ENCODE results near the gene CADPS2. TPM values are rescaled to one million over a fixed set of nuclear protein-coding genes. Genes with fewer than 3 reads are reported as not detected.

Gene CADPS2
- total RNA-seq, 1 experiment from 2014 or later = 12.2 TPM

DNA sequence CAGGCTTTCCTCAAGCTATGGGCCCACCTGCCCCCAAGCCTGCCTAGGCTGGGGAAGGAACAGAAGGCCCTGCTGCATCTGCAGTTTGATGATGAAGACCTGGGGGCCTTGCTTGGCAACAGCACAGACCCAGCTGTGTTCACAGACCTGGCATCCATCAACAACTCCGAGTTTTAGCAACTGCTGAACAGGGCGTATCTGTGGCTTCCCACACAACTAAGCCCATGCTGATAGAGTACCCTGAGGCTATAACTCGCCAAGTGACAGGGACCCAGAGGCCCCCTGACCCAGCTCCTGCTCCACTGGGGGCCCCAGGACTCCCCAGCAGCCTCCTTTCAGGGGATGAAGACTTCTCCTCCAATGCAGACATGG is 36.3 kb downstream of the CADPS2 start:
- ATAC-seq (no peak), DNase-seq (ENCODE audit: low spot score) (no peak)
- CTCF ChIA-PET = no interaction called here
- Mint-ChIP-seq H3K4me1 (peaks cover 25% of the 10 kb centered on the region), H3K27me3 (ENCODE audit: low read depth) (no peaks in the 10 kb centered on the region), H3K36me3 (peaks cover 5% of the 10 kb centered on the region), H3K27ac (no peak overlapping the region), H3K4me3 (no peak overlapping the region), H3K9me3 (peaks cover 19% of the 10 kb centered on the region)
- POLR2A ChIA-PET = interaction anchor here (1.1 kb wide), 1 partner anchor 12 kb away, joined by 5 read pairs; no protein-coding TSS in a partner anchor
- TF ChIP-seq, protein P1, sequence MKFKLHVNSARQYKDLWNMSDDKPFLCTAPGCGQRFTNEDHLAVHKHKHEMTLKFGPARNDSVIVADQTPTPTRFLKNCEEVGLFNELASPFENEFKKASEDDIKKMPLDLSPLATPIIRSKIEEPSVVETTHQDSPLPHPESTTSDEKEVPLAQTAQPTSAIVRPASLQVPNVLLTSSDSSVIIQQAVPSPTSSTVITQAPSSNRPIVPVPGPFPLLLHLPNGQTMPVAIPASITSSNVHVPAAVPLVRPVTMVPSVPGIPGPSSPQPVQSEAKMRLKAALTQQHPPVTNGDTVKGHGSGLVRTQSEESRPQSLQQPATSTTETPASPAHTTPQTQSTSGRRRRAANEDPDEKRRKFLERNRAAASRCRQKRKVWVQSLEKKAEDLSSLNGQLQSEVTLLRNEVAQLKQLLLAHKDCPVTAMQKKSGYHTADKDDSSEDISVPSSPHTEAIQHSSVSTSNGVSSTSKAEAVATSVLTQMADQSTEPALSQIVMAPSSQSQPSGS (CRISPR knock-in tag; IDR thresholded peaks at IDR 0.05; ENCODE audit: borderline replicate concordance, low read depth) = no peak
- TF ChIP-seq ZNF396 (CRISPR knock-in tag; IDR thresholded peaks at IDR 0.05; ENCODE audit: borderline replicate concordance) = no peak
- TF ChIP-seq, protein P2, sequence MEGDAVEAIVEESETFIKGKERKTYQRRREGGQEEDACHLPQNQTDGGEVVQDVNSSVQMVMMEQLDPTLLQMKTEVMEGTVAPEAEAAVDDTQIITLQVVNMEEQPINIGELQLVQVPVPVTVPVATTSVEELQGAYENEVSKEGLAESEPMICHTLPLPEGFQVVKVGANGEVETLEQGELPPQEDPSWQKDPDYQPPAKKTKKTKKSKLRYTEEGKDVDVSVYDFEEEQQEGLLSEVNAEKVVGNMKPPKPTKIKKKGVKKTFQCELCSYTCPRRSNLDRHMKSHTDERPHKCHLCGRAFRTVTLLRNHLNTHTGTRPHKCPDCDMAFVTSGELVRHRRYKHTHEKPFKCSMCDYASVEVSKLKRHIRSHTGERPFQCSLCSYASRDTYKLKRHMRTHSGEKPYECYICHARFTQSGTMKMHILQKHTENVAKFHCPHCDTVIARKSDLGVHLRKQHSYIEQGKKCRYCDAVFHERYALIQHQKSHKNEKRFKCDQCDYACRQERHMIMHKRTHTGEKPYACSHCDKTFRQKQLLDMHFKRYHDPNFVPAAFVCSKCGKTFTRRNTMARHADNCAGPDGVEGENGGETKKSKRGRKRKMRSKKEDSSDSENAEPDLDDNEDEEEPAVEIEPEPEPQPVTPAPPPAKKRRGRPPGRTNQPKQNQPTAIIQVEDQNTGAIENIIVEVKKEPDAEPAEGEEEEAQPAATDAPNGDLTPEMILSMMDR (IDR thresholded peaks at IDR 0.05) = no peak
- TF ChIP-seq, protein P3, sequence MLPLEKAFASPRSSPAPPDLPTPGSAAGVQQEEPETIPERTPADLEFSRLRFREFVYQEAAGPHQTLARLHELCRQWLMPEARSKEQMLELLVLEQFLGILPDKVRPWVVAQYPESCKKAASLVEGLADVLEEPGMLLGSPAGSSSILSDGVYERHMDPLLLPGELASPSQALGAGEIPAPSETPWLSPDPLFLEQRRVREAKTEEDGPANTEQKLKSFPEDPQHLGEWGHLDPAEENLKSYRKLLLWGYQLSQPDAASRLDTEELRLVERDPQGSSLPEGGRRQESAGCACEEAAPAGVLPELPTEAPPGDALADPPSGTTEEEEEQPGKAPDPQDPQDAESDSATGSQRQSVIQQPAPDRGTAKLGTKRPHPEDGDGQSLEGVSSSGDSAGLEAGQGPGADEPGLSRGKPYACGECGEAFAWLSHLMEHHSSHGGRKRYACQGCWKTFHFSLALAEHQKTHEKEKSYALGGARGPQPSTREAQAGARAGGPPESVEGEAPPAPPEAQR (CRISPR knock-in tag; IDR thresholded peaks at IDR 0.05) = no peak
- TF ChIP-seq, protein P4, sequence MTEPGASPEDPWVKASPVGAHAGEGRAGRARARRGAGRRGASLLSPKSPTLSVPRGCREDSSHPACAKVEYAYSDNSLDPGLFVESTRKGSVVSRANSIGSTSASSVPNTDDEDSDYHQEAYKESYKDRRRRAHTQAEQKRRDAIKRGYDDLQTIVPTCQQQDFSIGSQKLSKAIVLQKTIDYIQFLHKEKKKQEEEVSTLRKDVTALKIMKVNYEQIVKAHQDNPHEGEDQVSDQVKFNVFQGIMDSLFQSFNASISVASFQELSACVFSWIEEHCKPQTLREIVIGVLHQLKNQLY (CRISPR knock-in tag; IDR thresholded peaks at IDR 0.05) = no peak
- TF ChIP-seq, protein P5, sequence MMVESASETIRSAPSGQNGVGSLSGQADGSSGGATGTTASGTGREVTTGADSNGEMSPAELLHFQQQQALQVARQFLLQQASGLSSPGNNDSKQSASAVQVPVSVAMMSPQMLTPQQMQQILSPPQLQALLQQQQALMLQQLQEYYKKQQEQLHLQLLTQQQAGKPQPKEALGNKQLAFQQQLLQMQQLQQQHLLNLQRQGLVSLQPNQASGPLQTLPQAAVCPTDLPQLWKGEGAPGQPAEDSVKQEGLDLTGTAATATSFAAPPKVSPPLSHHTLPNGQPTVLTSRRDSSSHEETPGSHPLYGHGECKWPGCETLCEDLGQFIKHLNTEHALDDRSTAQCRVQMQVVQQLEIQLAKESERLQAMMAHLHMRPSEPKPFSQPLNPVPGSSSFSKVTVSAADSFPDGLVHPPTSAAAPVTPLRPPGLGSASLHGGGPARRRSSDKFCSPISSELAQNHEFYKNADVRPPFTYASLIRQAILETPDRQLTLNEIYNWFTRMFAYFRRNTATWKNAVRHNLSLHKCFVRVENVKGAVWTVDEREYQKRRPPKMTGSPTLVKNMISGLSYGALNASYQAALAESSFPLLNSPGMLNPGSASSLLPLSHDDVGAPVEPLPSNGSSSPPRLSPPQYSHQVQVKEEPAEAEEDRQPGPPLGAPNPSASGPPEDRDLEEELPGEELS (CRISPR knock-in tag; IDR thresholded peaks at IDR 0.05) = no peak
- no peak for TF ChIP-seq JUN (CRISPR knock-in tag; IDR thresholded peaks at IDR 0.05)
- TF ChIP-seq TEAD1 (CRISPR knock-in tag; IDR thresholded peaks at IDR 0.05) = no peak
- TF ChIP-seq, protein P6, sequence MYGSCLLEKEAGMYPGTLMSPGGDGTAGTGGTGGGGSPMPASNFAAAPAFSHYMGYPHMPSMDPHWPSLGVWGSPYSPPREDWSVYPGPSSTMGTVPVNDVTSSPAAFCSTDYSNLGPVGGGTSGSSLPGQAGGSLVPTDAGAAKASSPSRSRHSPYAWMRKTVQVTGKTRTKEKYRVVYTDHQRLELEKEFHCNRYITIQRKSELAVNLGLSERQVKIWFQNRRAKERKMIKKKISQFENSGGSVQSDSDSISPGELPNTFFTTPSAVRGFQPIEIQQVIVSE (CRISPR knock-in tag; IDR thresholded peaks at IDR 0.05; ENCODE audit: borderline replicate concordance) = no peak
- no peak for TF ChIP-seq ATF1 (CRISPR knock-in tag; IDR thresholded peaks at IDR 0.05)
- TF ChIP-seq, protein P7, sequence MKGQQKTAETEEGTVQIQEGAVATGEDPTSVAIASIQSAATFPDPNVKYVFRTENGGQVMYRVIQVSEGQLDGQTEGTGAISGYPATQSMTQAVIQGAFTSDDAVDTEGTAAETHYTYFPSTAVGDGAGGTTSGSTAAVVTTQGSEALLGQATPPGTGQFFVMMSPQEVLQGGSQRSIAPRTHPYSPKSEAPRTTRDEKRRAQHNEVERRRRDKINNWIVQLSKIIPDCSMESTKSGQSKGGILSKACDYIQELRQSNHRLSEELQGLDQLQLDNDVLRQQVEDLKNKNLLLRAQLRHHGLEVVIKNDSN (CRISPR knock-in tag; IDR thresholded peaks at IDR 0.05) = no peak
- no peak for TF ChIP-seq IRF2 (CRISPR knock-in tag; IDR thresholded peaks at IDR 0.05; ENCODE audit: borderline replicate concordance, low read depth)
- TF ChIP-seq SP1 (CRISPR knock-in tag; conservative IDR thresholded peaks at IDR 0.05) = no peak
- no peak for TF ChIP-seq ELF4 (CRISPR knock-in tag; IDR thresholded peaks at IDR 0.05; ENCODE audit: low read depth)

DNA sequence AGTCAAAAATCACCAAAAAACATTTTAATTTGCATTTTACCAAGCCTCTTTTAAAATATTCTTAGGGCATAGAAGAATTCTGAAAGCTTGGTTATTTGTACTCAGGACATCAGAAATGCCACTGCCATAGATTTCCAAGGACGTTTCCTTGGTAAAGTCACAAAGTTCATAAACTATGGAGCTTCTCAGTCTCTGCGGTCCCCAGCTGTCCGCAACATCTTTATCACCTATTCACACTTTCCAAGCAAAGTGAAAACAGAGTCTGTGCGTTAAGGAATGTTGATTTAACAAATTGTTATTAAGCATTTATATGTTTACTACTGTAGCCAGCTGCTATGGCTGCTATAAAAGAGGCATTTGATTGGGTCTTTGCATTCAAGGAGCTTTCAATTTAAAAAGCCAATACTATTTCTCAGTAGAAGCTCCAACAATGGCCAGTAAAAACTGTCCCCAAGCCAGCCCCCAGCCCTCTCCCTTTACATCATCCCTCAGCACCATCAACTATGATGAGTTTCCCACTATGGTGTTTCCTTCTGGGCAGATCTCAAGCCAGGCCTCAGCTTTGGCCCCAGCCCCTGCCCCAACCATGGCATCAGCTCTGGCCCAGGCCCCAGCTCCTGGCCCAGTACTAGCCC is 36.8 kb downstream of the CADPS2 start:
- no peak for ATAC-seq
- Mint-ChIP-seq H3K9me3 (peaks cover 19% of the 10 kb centered on the region), H3K4me3 (no peak overlapping the region), H3K27me3 (ENCODE audit: low read depth) (no peaks in the 10 kb centered on the region), H3K27ac (no peak overlapping the region), H3K36me3 (peaks cover 5% of the 10 kb centered on the region), H3K4me1 (peaks cover 23% of the 10 kb centered on the region)
- CTCF ChIA-PET = no interaction called here
- POLR2A ChIA-PET = interaction anchor here (1.1 kb wide), 1 partner anchor 13 kb away, joined by 5 read pairs; no protein-coding TSS in a partner anchor
- no peak for DNase-seq (ENCODE audit: low spot score)
- no peak for TF ChIP-seq FOXK1 (CRISPR knock-in tag; IDR thresholded peaks at IDR 0.05)
- no peak for TF ChIP-seq ZNF138 (CRISPR knock-in tag; conservative IDR thresholded peaks at IDR 0.05)
- TF ChIP-seq, protein P8, sequence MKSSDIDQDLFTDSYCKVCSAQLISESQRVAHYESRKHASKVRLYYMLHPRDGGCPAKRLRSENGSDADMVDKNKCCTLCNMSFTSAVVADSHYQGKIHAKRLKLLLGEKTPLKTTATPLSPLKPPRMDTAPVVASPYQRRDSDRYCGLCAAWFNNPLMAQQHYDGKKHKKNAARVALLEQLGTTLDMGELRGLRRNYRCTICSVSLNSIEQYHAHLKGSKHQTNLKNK (CRISPR knock-in tag; IDR thresholded peaks at IDR 0.05) = no peak
- TF ChIP-seq, protein P9, sequence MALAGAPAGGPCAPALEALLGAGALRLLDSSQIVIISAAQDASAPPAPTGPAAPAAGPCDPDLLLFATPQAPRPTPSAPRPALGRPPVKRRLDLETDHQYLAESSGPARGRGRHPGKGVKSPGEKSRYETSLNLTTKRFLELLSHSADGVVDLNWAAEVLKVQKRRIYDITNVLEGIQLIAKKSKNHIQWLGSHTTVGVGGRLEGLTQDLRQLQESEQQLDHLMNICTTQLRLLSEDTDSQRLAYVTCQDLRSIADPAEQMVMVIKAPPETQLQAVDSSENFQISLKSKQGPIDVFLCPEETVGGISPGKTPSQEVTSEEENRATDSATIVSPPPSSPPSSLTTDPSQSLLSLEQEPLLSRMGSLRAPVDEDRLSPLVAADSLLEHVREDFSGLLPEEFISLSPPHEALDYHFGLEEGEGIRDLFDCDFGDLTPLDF (CRISPR knock-in tag; IDR thresholded peaks at IDR 0.05) = no peak
- TF ChIP-seq, protein P6 (CRISPR knock-in tag; IDR thresholded peaks at IDR 0.05; ENCODE audit: borderline replicate concordance) = no peak
- TF ChIP-seq SOX15 (CRISPR knock-in tag; IDR thresholded peaks at IDR 0.05) = no peak
- TF ChIP-seq, protein P10, sequence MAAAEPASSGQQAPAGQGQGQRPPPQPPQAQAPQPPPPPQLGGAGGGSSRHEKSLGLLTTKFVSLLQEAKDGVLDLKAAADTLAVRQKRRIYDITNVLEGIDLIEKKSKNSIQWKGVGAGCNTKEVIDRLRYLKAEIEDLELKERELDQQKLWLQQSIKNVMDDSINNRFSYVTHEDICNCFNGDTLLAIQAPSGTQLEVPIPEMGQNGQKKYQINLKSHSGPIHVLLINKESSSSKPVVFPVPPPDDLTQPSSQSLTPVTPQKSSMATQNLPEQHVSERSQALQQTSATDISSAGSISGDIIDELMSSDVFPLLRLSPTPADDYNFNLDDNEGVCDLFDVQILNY (CRISPR knock-in tag; IDR thresholded peaks at IDR 0.05) = no peak

Measured in WTC11 (cell line).